ENCODE results near the gene YARS1.

DNA sequence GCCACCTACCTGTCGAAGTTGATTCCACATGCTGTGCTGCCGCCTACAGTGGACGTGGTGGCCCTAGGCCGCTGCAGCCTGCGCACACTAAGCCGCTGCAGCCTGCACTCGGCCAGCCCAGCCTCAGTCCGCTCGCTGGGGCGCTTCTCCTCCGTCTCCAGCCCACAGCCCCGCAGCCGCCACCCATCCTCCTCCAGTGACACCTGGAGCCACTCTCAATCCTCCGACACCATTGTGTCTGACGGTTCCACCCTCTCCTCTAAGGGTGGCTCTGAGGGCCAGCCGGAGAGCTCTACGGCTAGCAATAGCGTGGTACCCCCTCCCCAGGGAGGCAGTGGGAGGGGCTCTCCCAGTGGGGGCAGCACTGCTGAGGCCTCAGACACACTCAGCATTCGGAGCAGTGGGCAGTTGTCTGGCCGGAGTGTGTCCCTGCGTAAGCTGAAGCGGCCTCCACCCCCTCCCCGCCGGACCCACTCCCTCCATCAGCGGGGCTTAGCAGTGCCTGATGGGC lies 46.9 kb downstream of the YARS1 start:
- TF ChIP-seq POLR2A (IDR thresholded peaks at IDR 0.05), result no peak
- TF ChIP-seq, protein P1, sequence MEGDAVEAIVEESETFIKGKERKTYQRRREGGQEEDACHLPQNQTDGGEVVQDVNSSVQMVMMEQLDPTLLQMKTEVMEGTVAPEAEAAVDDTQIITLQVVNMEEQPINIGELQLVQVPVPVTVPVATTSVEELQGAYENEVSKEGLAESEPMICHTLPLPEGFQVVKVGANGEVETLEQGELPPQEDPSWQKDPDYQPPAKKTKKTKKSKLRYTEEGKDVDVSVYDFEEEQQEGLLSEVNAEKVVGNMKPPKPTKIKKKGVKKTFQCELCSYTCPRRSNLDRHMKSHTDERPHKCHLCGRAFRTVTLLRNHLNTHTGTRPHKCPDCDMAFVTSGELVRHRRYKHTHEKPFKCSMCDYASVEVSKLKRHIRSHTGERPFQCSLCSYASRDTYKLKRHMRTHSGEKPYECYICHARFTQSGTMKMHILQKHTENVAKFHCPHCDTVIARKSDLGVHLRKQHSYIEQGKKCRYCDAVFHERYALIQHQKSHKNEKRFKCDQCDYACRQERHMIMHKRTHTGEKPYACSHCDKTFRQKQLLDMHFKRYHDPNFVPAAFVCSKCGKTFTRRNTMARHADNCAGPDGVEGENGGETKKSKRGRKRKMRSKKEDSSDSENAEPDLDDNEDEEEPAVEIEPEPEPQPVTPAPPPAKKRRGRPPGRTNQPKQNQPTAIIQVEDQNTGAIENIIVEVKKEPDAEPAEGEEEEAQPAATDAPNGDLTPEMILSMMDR (IDR thresholded peaks at IDR 0.05), result no peak

Data from lower leg skin (tissue), 3 donors.